Trophoblast cell (in vitro differentiated cells and primary cell): Measurements from ENCODE around the gene NFIX.

Source experiments
- DNase-seq, 2 donors: peaks; one replicate each; pipeline ENCODE4 v3.0.0-alpha.2; 2016
- H2AFZ ChIP-seq: 2 replicates; pipeline ENCODE4 v1.6.1; 2013; ENCODE audit warnings: low read length, moderate library complexity, mild to moderate bottlenecking; ENCODE audit not compliant: insufficient read depth, poor library complexity
- H2AK5ac ChIP-seq: 2 replicates; pipeline ENCODE4 v1.6.1; 2013; ENCODE audit warnings: mild to moderate bottlenecking, low read length
- H2BK120ac ChIP-seq: 2 replicates; pipeline ENCODE4 v1.6.1; 2013; ENCODE audit warnings: low read length, mild to moderate bottlenecking, moderate library complexity; ENCODE audit not compliant: insufficient read depth, poor library complexity
- H2BK12ac ChIP-seq: 2 replicates; pipeline ENCODE4 v1.6.1; 2013; ENCODE audit warnings: mild to moderate bottlenecking, low read length, moderate library complexity
- H2BK5ac ChIP-seq: 2 replicates; pipeline ENCODE4 v1.6.1; 2013; ENCODE audit warnings: low read length, low read depth, moderate library complexity, mild to moderate bottlenecking; ENCODE audit not compliant: poor library complexity
- H3K14ac ChIP-seq: 2 replicates; pipeline ENCODE4 v1.6.1; 2013; ENCODE audit warnings: mild to moderate bottlenecking, low read length
- H3K18ac ChIP-seq: 2 replicates; pipeline ENCODE4 v1.6.1; 2013; ENCODE audit warnings: mild to moderate bottlenecking, low read length
- H3K23ac ChIP-seq: 2 replicates; pipeline ENCODE4 v1.6.1; 2013; ENCODE audit warnings: low read length
- H3K27ac ChIP-seq: 2 replicates; pipeline ENCODE4 v1.5.1; 2013; ENCODE audit warnings: low read depth, mild to moderate bottlenecking, inconsistent platforms, low read length, moderate library complexity
- H3K27me3 ChIP-seq: 2 replicates; pipeline ENCODE4 v1.6.1; 2013; ENCODE audit warnings: inconsistent platforms, mild to moderate bottlenecking, low read length, moderate library complexity; ENCODE audit not compliant: insufficient read depth
- H3K36me3 ChIP-seq, 2 experiments: 1 replicate in 1 of 2; 2 replicates in 1 of 2; pipeline ENCODE4 v1.6.1; 2013; ENCODE audit warnings: low read length in 2 of 2, mild to moderate bottlenecking in 2 of 2, moderate library complexity in 1 of 2; ENCODE audit not compliant: insufficient read depth in 2 of 2, control insufficient read depth in 1 of 2
- H3K4ac ChIP-seq: 2 replicates; pipeline ENCODE4 v1.6.1; 2013; ENCODE audit warnings: low read depth, mild to moderate bottlenecking, low read length, moderate library complexity
- H3K4me1 ChIP-seq, 2 experiments: 1 replicate in 1 of 2; 2 replicates in 1 of 2; pipeline ENCODE4 v1.6.1; 2013; ENCODE audit warnings: low read length in 2 of 2, mild to moderate bottlenecking in 2 of 2, moderate library complexity in 1 of 2; ENCODE audit not compliant: insufficient read depth in 2 of 2, control insufficient read depth in 1 of 2
- H3K4me2 ChIP-seq: 2 replicates; pipeline ENCODE4 v1.6.1; 2013; ENCODE audit warnings: inconsistent platforms, mild to moderate bottlenecking, low read length, moderate library complexity
- H3K4me3 ChIP-seq: 2 replicates; pipeline ENCODE4 v1.5.1; 2013; ENCODE audit warnings: mild to moderate bottlenecking, low read depth, low read length, inconsistent platforms
- H3K79me1 ChIP-seq: one replicate; pipeline ENCODE4 v1.6.1; 2013; ENCODE audit warnings: low read length
- H3K79me2 ChIP-seq: 2 replicates; pipeline ENCODE4 v1.6.1; 2013; ENCODE audit warnings: low read length, mild to moderate bottlenecking; ENCODE audit not compliant: control insufficient read depth, insufficient read depth, poor library complexity
- H3K9ac ChIP-seq: 2 replicates; pipeline ENCODE4 v1.6.1; 2013; ENCODE audit warnings: mild to moderate bottlenecking, low read length
- H3K9me3 ChIP-seq: 2 replicates; pipeline ENCODE4 v1.6.1; 2013; ENCODE audit warnings: low read depth, mild to moderate bottlenecking, control low read depth, inconsistent platforms, low read length; ENCODE audit not compliant: insufficient read depth
- H4K12ac ChIP-seq: 2 replicates; pipeline ENCODE4 v1.6.1; 2013; ENCODE audit warnings: low read depth, mild to moderate bottlenecking, low read length, moderate library complexity
- H4K8ac ChIP-seq: 2 replicates; pipeline ENCODE4 v1.6.1; 2013; ENCODE audit warnings: low read depth, mild to moderate bottlenecking, low read length, moderate library complexity
- H4K91ac ChIP-seq: one replicate; pipeline ENCODE4 v1.6.1; 2013; ENCODE audit warnings: low read depth, mild to moderate bottlenecking, low read length, moderate library complexity
- WGBS: extraction: QIAGEN DNeasy Blood & Tissue Kit; methylation state at CpG from one replicate; pipeline ENCODE4 v1.1.7; 2013; ENCODE audit warnings: missing lambda C conversion rate; ENCODE audit not compliant: insufficient read length, insufficient coverage; ENCODE audit errors: extremely low coverage; 5-methylcytosine and 5-hydroxymethylcytosine counted together

NFIX gene

GRCh38 chr19:13001502-13002165 lies 6.4 kb downstream of the NFIX start:
- Histone ChIP-seq H3K4me3 (no peak overlapping the region), H2AFZ (no peak overlapping the region), H3K4me2 (no peak overlapping the region), H2AK5ac (no peak overlapping the region), H3K79me1 (no peaks in the 10 kb centered on the region), H2BK12ac (no peak overlapping the region), H2BK120ac (no peak overlapping the region), H3K14ac (no peak overlapping the region), H3K36me3 (no peaks in the 10 kb centered on the region), H3K9me3 (peaks cover 25% of the 10 kb centered on the region), H2BK5ac (no peak overlapping the region), H3K4ac (no peak overlapping the region), H4K91ac (no peak overlapping the region), H4K12ac (no peak overlapping the region), H4K8ac (no peak overlapping the region), H3K27me3 (peaks cover 38% of the 10 kb centered on the region), H3K4me1 (no peaks in the 10 kb centered on the region), H3K27ac (no peak overlapping the region), H3K9ac (no peak overlapping the region), H3K79me2 (no peaks in the 10 kb centered on the region), H3K18ac (no peak overlapping the region), H3K23ac (no peak overlapping the region)
- no CpG with 5 or more reads among the region's 41 CpGs for WGBS
- no peak for DNase-seq

- Histone ChIP-seq H3K23ac (no peak overlapping the region), H4K8ac (no peak overlapping the region), H2BK120ac (no peak overlapping the region), H3K18ac (no peak overlapping the region), H3K4me3 (no peak overlapping the region), H3K4me2 (no peak overlapping the region), H3K14ac (no peak overlapping the region), H3K27me3 (peaks cover 36% of the 10 kb centered on the region), H2AFZ (no peak overlapping the region), H3K27ac (no peak overlapping the region), H4K12ac (no peak overlapping the region), H4K91ac (no peak overlapping the region), H3K9me3 (peaks cover 20% of the 10 kb centered on the region), H3K4ac (no peak overlapping the region), H3K79me1 (no peaks in the 10 kb centered on the region), H2AK5ac (no peak overlapping the region), H3K4me1 (no peaks in the 10 kb centered on the region), H3K36me3 (no peaks in the 10 kb centered on the region), H2BK5ac (no peak overlapping the region), H3K79me2 (no peaks in the 10 kb centered on the region), H3K9ac (no peak overlapping the region), H2BK12ac (no peak overlapping the region)
- no peak for DNase-seq
- WGBS: no CpG with 5 or more reads among the region's 29 CpGs
These were observed 7.1 kb downstream of the NFIX start for GRCh38 chr19:13002166-13002898.

GRCh38 chr19:13003081-13003480 lies 7.8 kb downstream of the NFIX start:
- Histone ChIP-seq H4K91ac (no peak overlapping the region), H3K14ac (no peak overlapping the region), H3K27me3 (peaks cover 36% of the 10 kb centered on the region), H3K36me3 (no peaks in the 10 kb centered on the region), H3K9me3 (peaks cover 17% of the 10 kb centered on the region), H4K8ac (no peak overlapping the region), H2AFZ (no peak overlapping the region), H3K4me1 (no peaks in the 10 kb centered on the region), H3K4me2 (no peak overlapping the region), H3K23ac (no peak overlapping the region), H3K79me1 (no peaks in the 10 kb centered on the region), H3K9ac (no peak overlapping the region), H3K4ac (no peak overlapping the region), H4K12ac (no peak overlapping the region), H3K4me3 (no peak overlapping the region), H3K27ac (no peak overlapping the region), H3K79me2 (no peaks in the 10 kb centered on the region), H2BK12ac (no peak overlapping the region), H2BK5ac (no peak overlapping the region), H3K18ac (no peak overlapping the region), H2AK5ac (no peak overlapping the region), H2BK120ac (no peak overlapping the region)
- DNase-seq: no peak
- WGBS: no CpG with 5 or more reads among the region's 15 CpGs

- H4K91ac ChIP-seq: no peak overlapping the region
- peaks cover 16% of the 10 kb centered on the region for H3K9me3 ChIP-seq
- no peak overlapping the region for H2AFZ ChIP-seq
- no peaks in the 10 kb centered on the region for H3K79me1 ChIP-seq
- H2BK5ac ChIP-seq: no peak overlapping the region
- no CpG with 5 or more reads among the region's 7 CpGs for WGBS
- no peak overlapping the region for H4K8ac ChIP-seq
- no peaks in the 10 kb centered on the region for H3K79me2 ChIP-seq
- peaks cover 42% of the 10 kb centered on the region for H3K27me3 ChIP-seq
- H3K36me3 ChIP-seq: no peaks in the 10 kb centered on the region
- no peak overlapping the region for H3K4ac ChIP-seq
- H3K4me1 ChIP-seq: no peaks in the 10 kb centered on the region
- no peak overlapping the region for H3K27ac ChIP-seq
- no peak overlapping the region for H3K4me2 ChIP-seq
- H3K9ac ChIP-seq: no peak overlapping the region
- H3K18ac ChIP-seq: no peak overlapping the region
- no peak overlapping the region for H2BK12ac ChIP-seq
- DNase-seq: no peak
- no peak overlapping the region for H2BK120ac ChIP-seq
- no peak overlapping the region for H4K12ac ChIP-seq
- H3K14ac ChIP-seq: no peak overlapping the region
- H2AK5ac ChIP-seq: no peak overlapping the region
- no peak overlapping the region for H3K4me3 ChIP-seq
- no peak overlapping the region for H3K23ac ChIP-seq
These were observed 9.0 kb downstream of the NFIX start for GRCh38 chr19:13004273-13004672.
